Measurements from ENCODE around the gene SLC34A1. TPM values are rescaled to one million over a fixed set of nuclear protein-coding genes. Genes with fewer than 3 reads are reported as not detected.

SLC34A1 gene
- total and polyA plus RNA-seq, 2 experiments from 2014 or later = not detected

- no peak for TF ChIP-seq CTCF (conservative IDR thresholded peaks at IDR 0.05; ENCODE audit: low read depth in 2 of 2)
- no peak for TF ChIP-seq REST (IDR thresholded peaks at IDR 0.05; ENCODE audit: unreplicated experiment)
These were observed 27.5 kb upstream of the SLC34A1 start (continued) for GRCh38 chr5:177356746-177357145.

DNA sequence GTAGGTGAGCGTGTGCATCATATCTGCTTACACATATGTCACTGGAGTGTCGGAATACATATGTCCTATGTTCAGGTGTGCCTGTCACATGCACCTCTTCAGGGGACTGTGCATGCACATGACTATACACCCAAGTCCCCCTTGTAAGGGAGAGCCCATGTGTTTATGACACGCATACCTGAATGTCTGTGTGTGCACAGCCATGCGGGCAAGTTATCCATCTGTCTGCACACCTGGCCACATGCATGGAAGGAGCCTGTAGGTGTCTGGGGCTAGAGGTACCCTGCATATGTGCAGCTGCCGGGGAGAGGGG is 27.1 kb upstream of the SLC34A1 start:
- H3K4me3 Mint-ChIP-seq = no peak overlapping the region
- no peak for TF ChIP-seq STAT1 (IDR thresholded peaks at IDR 0.05; ENCODE audit: unreplicated experiment)
- TF ChIP-seq CREB1 (CRISPR knock-in tag; IDR thresholded peaks at IDR 0.05; ENCODE audit: low read depth) = no peak
- TF ChIP-seq EZH2 (IDR thresholded peaks at IDR 0.05; ENCODE audit: low read depth, unreplicated experiment) = no peak
- TF ChIP-seq REST (IDR thresholded peaks at IDR 0.05; ENCODE audit: unreplicated experiment) = no peak
- TF ChIP-seq POLR2AphosphoS5 (IDR thresholded peaks at IDR 0.05; ENCODE audit: low read depth) = no peak
- TF ChIP-seq, protein P1, sequence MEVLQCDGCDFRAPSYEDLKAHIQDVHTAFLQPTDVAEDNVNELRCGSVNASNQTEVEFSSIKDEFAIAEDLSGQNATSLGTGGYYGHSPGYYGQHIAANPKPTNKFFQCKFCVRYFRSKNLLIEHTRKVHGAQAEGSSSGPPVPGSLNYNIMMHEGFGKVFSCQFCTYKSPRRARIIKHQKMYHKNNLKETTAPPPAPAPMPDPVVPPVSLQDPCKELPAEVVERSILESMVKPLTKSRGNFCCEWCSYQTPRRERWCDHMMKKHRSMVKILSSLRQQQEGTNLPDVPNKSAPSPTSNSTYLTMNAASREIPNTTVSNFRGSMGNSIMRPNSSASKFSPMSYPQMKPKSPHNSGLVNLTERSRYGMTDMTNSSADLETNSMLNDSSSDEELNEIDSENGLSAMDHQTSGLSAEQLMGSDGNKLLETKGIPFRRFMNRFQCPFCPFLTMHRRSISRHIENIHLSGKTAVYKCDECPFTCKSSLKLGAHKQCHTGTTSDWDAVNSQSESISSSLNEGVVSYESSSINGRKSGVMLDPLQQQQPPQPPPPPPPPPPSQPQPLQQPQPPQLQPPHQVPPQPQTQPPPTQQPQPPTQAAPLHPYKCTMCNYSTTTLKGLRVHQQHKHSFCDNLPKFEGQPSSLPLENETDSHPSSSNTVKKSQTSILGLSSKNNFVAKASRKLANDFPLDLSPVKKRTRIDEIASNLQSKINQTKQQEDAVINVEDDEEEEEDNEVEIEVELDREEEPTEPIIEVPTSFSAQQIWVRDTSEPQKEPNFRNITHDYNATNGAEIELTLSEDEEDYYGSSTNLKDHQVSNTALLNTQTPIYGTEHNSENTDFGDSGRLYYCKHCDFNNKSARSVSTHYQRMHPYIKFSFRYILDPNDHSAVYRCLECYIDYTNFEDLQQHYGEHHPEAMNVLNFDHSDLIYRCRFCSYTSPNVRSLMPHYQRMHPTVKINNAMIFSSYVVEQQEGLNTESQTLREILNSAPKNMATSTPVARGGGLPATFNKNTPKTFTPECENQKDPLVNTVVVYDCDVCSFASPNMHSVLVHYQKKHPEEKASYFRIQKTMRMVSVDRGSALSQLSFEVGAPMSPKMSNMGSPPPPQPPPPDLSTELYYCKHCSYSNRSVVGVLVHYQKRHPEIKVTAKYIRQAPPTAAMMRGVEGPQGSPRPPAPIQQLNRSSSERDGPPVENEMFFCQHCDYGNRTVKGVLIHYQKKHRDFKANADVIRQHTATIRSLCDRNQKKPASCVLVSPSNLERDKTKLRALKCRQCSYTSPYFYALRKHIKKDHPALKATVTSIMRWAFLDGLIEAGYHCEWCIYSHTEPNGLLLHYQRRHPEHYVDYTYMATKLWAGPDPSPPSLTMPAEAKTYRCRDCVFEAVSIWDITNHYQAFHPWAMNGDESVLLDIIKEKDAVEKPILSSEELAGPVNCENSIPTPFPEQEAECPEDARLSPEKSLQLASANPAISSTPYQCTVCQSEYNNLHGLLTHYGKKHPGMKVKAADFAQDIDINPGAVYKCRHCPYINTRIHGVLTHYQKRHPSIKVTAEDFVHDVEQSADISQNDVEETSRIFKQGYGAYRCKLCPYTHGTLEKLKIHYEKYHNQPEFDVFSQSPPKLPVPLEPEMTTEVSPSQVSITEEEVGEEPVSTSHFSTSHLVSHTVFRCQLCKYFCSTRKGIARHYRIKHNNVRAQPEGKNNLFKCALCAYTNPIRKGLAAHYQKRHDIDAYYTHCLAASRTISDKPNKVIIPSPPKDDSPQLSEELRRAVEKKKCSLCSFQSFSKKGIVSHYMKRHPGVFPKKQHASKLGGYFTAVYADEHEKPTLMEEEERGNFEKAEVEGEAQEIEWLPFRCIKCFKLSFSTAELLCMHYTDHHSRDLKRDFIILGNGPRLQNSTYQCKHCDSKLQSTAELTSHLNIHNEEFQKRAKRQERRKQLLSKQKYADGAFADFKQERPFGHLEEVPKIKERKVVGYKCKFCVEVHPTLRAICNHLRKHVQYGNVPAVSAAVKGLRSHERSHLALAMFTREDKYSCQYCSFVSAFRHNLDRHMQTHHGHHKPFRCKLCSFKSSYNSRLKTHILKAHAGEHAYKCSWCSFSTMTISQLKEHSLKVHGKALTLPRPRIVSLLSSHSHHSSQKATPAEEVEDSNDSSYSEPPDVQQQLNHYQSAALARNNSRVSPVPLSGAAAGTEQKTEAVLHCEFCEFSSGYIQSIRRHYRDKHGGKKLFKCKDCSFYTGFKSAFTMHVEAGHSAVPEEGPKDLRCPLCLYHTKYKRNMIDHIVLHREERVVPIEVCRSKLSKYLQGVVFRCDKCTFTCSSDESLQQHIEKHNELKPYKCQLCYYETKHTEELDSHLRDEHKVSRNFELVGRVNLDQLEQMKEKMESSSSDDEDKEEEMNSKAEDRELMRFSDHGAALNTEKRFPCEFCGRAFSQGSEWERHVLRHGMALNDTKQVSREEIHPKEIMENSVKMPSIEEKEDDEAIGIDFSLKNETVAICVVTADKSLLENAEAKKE (CRISPR knock-in tag; IDR thresholded peaks at IDR 0.05) = no peak
- TF ChIP-seq ZNF114 (CRISPR knock-in tag; IDR thresholded peaks at IDR 0.05) = no peak
- no peak for TF ChIP-seq NANOG (IDR thresholded peaks at IDR 0.05; ENCODE audit: borderline replicate concordance)

More for the DNA sequence above, 27.1 kb upstream of the SLC34A1 start:
- ATAC-seq (no peak), DNase-seq (ENCODE audit: low spot score) (no peak)
- no peak overlapping the region for H3K27ac Mint-ChIP-seq
- H3K4me1 Mint-ChIP-seq = peaks cover 11% of the 10 kb centered on the region; the same call in 2 of the 3 replicates
- Histone ChIP-seq H3K36me3 (ENCODE audit: insufficient read depth) (no peaks in the 10 kb centered on the region), H3K27ac (ENCODE audit: low read depth) (no peak overlapping the region), H3K79me2 (replicated peaks; ENCODE audit: insufficient read depth) (no peaks in the 10 kb centered on the region), H3K9me2 (ENCODE audit: insufficient read depth) (peaks cover 4% of the 10 kb centered on the region; the same call in 1 of the 2 replicates), H4K20me1 (replicated peaks; ENCODE audit: insufficient read depth) (no peaks in the 10 kb centered on the region), H3K4me3 (no peak overlapping the region), H3K4me2 (no peak overlapping the region), H3F3A (replicated peaks; ENCODE audit: low read depth) (0 out of 2 replicates have a peak, but pooled peaks cover 2% of the 10 kb centered on the region), H3K27me3 (ENCODE audit: insufficient read depth) (peaks cover 2% of the 10 kb centered on the region), H3K4me1 (ENCODE audit: insufficient read depth) (peaks cover 3% of the 10 kb centered on the region), H2AFZ (no peak overlapping the region)
- no peaks in the 10 kb centered on the region for H3K36me3 Mint-ChIP-seq (ENCODE audit: low read depth)
- H3K27me3 Mint-ChIP-seq (ENCODE audit: insufficient read depth, low read depth, poor library complexity) = peaks cover 19% of the 10 kb centered on the region
- no peaks in the 10 kb centered on the region; the same call in 2 of the 3 replicates for H3K9me3 Mint-ChIP-seq

Measured in GM23338 (cell line).